Uterus (tissue), 4 donors: ENCODE measurements around the gene TBCD. TPM values are rescaled to one million over a fixed set of nuclear protein-coding genes. Genes with fewer than 3 reads are reported as not detected.

Experiments
- DNase-seq, 2 donors: peaks; one replicate each; pipeline ENCODE4 v3.0.0-alpha.2; 2019 to 2020
- H3K27ac ChIP-seq, 2 donors: fragments of 200-600 bp; sonication (generic); 1 replicate in 1 of 2; 2 replicates in 1 of 2; pipeline ENCODE4 v1.5.1; 2016 to 2018
- H3K27me3 ChIP-seq, 2 donors: fragments of 200-600 bp; sonication (generic); one replicate each; pipeline ENCODE4 v1.5.1; 2018 to 2019; ENCODE audit warnings: control low read depth in 1 of 2
- H3K36me3 ChIP-seq, 2 donors: fragments of 200-600 bp; sonication (generic); one replicate each; pipeline ENCODE4 v1.5.1; 2019; ENCODE audit warnings: control low read depth in 1 of 2
- H3K4me1 ChIP-seq, 2 donors: fragments of 200-600 bp; sonication (generic); one replicate each; pipeline ENCODE4 v1.5.1; 2018 to 2019; ENCODE audit warnings: control low read depth in 1 of 2
- H3K4me3 ChIP-seq, 2 donors: fragments of 200-600 bp; sonication (generic); 1 replicate in 1 of 2; 2 replicates in 1 of 2; pipeline ENCODE4 v1.5.1; 2018 to 2019; ENCODE audit warnings: mild to moderate bottlenecking in 1 of 2
- H3K9me3 ChIP-seq, 2 donors: fragments of 200-600 bp; sonication (generic); one replicate each; pipeline ENCODE4 v1.5.1; 2019; ENCODE audit warnings: control low read depth in 1 of 2
- POLR2A ChIP-seq, 2 donors: fragments of 450-650 bp; IDR thresholded peaks; one replicate each; pipeline ENCODE4 v1.6.1; 2016; ENCODE audit warnings: antibody characterized with exemption in 2 of 2, mild to moderate bottlenecking in 1 of 2, moderate library complexity in 1 of 2
- intact Hi-C: fragments of 100-400 bp; cut with DNase I; formaldehyde crosslinking; loops from one replicate; pipeline ENCODE4 v1.15.1; 2023; ENCODE audit warnings: low total_unique reads
- total RNA-seq, 4 donors: library from RNA; depleted of rRNA in 3 of 4; stranded (reverse); fragments of >200 nt in 3 of 4; gene quantifications; one replicate each; pipeline versions ENCODE4 v1.1.0 to v1.2.4, GENCODE V29; 2014 to 2023
- TF ChIP-seq, protein P1 (sequence below), 4 experiments: fragments of 200-600 bp in 2 of 4; fragments of 450-650 bp in 2 of 4; sonication (generic) in 2 of 4; IDR thresholded peaks; one replicate each; pipeline ENCODE4 v1.5.1; 2016 to 2019; ENCODE audit warnings: antibody characterized with exemption in 4 of 4, mild to moderate bottlenecking in 2 of 4, moderate library complexity in 1 of 4
- donor health status: DM: yes; HTN: yes; CAD: no.

Gene TBCD
- total RNA-seq, 4 donors from 2014 or later = 35.9 to 142 (median 61.3) TPM

DNA sequence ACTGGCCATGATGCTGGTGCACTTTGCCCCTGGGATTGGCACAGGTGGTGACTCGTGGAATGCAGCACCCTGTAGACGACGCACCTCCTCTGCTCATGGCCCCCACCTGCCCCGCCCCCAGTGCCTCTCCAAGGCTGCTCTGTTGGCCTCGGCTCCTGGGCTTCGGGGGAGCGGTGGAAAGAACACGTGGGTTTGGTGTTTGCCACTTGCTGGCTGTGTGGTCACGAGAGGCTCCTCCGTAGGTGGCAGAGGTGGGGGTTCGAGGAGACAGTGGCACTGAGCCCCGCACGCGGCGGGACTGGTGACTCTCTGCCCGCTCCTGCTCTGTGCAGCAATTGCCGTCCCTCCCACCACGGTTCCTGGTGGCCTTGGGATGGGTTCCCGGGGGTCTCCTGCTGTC lies 170.8 kb downstream of the TBCD start:
- H3K27me3 ChIP-seq = no peaks in the 10 kb centered on the region
- no peak overlapping the region for H3K27ac ChIP-seq
- H3K36me3 ChIP-seq = no peaks in the 10 kb centered on the region
- H3K4me3 ChIP-seq = no peak overlapping the region
- H3K4me1 ChIP-seq = no peaks in the 10 kb centered on the region
- H3K9me3 ChIP-seq = no peaks in the 10 kb centered on the region
- DNase-seq = no peak
- intact Hi-C loops = no loop called here
- TF ChIP-seq POLR2A (IDR thresholded peaks at IDR 0.05) = no peak
- TF ChIP-seq, protein P1, sequence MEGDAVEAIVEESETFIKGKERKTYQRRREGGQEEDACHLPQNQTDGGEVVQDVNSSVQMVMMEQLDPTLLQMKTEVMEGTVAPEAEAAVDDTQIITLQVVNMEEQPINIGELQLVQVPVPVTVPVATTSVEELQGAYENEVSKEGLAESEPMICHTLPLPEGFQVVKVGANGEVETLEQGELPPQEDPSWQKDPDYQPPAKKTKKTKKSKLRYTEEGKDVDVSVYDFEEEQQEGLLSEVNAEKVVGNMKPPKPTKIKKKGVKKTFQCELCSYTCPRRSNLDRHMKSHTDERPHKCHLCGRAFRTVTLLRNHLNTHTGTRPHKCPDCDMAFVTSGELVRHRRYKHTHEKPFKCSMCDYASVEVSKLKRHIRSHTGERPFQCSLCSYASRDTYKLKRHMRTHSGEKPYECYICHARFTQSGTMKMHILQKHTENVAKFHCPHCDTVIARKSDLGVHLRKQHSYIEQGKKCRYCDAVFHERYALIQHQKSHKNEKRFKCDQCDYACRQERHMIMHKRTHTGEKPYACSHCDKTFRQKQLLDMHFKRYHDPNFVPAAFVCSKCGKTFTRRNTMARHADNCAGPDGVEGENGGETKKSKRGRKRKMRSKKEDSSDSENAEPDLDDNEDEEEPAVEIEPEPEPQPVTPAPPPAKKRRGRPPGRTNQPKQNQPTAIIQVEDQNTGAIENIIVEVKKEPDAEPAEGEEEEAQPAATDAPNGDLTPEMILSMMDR (IDR thresholded peaks at IDR 0.05) = no peak

DNA sequence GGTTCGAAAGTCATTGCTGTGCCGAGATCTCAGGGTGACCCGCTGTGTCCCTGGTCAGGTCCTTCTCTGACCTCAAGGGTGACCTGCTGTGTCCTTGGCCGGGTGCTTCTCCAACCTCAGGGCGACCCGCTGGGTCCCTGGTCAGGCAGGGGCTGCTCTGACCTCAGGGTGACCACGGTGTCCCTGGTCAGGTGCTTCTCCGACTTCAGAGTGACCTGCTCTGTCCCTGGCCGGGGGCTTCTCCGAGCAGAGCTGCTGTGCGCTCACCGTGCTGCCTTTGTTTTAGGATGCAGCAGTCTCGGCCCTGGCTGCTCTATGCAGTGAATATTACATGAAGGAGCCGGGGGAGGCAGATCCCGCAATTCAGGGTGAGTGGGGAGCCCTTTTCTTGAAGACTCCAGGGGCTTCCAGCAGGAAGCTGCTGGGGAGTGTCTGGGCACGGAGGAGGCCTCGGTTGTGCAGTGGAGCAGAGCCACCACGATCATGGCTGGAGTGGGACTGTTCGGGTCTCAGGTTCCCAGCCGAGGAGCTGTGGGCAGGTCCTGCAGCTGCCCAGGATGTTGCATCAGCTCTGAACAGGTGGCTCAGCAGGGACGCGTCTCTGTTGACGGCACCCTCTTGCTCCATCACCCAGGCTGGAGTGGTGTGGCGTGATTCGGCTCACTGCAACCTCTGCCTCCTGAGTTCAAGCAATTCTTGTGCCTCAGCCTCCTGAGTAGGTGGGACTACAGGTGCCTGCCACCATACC lies 171.7 kb downstream of the TBCD start:
- H3K27me3 ChIP-seq = no peaks in the 10 kb centered on the region
- no peak for DNase-seq
- no peaks in the 10 kb centered on the region for H3K36me3 ChIP-seq

DNA sequence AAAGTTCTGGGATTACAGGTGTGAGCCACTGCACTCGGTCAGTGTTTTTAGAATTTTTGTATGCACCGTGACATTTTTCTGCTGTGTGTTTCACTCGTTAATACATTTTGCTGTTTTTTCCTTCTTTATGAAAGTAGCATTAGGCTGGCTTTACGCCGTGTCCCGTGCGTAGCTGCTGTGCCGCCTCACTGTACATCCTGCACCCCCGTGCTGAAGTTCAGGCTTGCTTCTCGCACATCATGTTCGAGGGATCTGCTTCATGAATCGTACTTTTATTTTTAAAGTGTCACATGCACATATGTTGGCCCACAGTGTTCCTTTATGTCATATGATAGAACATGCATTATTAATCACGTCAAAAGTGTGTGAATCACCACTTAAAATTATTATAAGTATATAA lies 172.3 kb downstream of the TBCD start:
- no peak for TF ChIP-seq POLR2A (IDR thresholded peaks at IDR 0.05)
- TF ChIP-seq, protein P1 (IDR thresholded peaks at IDR 0.05) = no peak
- Histone ChIP-seq H3K4me3 (no peak overlapping the region), H3K9me3 (no peaks in the 10 kb centered on the region), H3K27ac (no peak overlapping the region), H3K36me3 (no peaks in the 10 kb centered on the region), H3K4me1 (no peaks in the 10 kb centered on the region), H3K27me3 (no peaks in the 10 kb centered on the region)
- intact Hi-C loops = no loop called here
- no peak for DNase-seq

More for the DNA sequence above, 171.7 kb downstream of the TBCD start:
- no peak overlapping the region for H3K27ac ChIP-seq
- no peak overlapping the region for H3K4me3 ChIP-seq
- intact Hi-C loops = no loop called here
- H3K9me3 ChIP-seq = no peaks in the 10 kb centered on the region
- TF ChIP-seq POLR2A (IDR thresholded peaks at IDR 0.05) = no peak
- TF ChIP-seq, protein P1 (IDR thresholded peaks at IDR 0.05) = no peak
- no peaks in the 10 kb centered on the region for H3K4me1 ChIP-seq

DNA sequence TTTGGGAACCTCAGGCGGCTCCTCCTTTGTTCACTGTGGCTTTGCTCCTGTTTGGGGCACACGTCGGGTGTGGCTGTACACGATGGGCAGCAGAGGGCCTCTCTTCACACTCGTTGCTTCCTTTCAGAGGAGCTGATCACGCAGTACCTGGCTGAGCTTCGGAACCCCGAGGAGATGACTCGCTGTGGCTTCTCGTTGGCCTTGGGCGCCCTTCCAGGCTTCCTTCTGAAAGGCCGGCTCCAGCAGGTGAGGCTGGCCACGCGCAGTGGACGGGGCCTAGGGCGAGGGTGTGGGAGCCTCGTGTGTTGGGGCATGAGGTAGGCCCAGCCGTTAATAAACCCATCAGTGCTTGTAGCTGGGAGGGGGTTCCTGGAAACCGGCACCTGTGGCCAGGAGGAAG lies 172.9 kb downstream of the TBCD start:
- Histone ChIP-seq H3K4me3 (no peak overlapping the region), H3K4me1 (no peaks in the 10 kb centered on the region), H3K27ac (no peak overlapping the region), H3K36me3 (no peaks in the 10 kb centered on the region), H3K27me3 (no peaks in the 10 kb centered on the region), H3K9me3 (no peaks in the 10 kb centered on the region)
- no peak for TF ChIP-seq POLR2A (IDR thresholded peaks at IDR 0.05)
- TF ChIP-seq, protein P1 (IDR thresholded peaks at IDR 0.05) = no peak
- DNase-seq = no peak
- intact Hi-C loops = no loop called here

DNA sequence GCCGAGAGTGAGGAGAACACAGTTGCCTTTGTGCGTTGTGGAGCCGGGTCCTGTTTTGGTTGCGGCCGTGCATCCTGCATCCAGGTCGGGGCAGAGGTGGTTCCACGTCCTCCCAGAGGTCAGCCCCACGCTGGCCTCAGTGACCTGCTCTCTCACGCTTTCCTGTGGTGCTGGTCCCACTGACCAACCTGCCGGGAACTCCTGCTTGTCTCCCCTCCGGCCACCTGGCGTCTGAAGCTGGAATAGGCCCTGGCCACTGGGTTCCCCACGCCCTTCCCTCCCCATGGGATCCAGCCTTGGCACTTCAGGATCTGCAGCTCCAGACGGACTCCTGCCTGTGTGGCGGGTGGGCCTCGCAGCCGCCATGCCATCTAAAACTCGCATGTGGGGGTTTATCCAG lies 173.5 kb downstream of the TBCD start:
- H3K27me3 ChIP-seq = no peaks in the 10 kb centered on the region
- no peak for DNase-seq
- no peaks in the 10 kb centered on the region for H3K4me1 ChIP-seq
- TF ChIP-seq, protein P1 (IDR thresholded peaks at IDR 0.05) = no peak
- no peak for TF ChIP-seq POLR2A (IDR thresholded peaks at IDR 0.05)
- H3K9me3 ChIP-seq = no peaks in the 10 kb centered on the region
- H3K27ac ChIP-seq = no peak overlapping the region
- no peaks in the 10 kb centered on the region for H3K36me3 ChIP-seq
- no peak overlapping the region for H3K4me3 ChIP-seq
- intact Hi-C loops = no loop called here
